Ovary (tissue), 3 donors: ENCODE data around the gene ADRM1.

ENCODE experiments used
- CTCF ChIP-seq, 3 donors: fragments of 450-650 bp in 2 of 3; fragments of 200-600 bp in 1 of 3; IDR thresholded peaks; one replicate each; pipeline versions ENCODE4 v1.5.1 to v1.8.0; 2016 to 2022; ENCODE audit warnings: antibody characterized with exemption in 3 of 3, mild to moderate bottlenecking in 1 of 3
- POLR2A ChIP-seq: fragments of 450-650 bp; IDR thresholded peaks from one replicate; pipeline ENCODE4 v1.6.1; 2017; ENCODE audit warnings: antibody characterized with exemption, mild to moderate bottlenecking, moderate library complexity
- donor health status: DM: no; HTN: no; CAD: no.

GRCh38 chr20:62268228-62268900 is 34.4 kb upstream of the ADRM1 start:
- no peak for TF ChIP-seq POLR2A
- TF ChIP-seq CTCF (IDR thresholded peaks at IDR 0.05), result no peak
